Right ventricle myocardium inferior (tissue), 1 donor: ENCODE measurements around the gene LRRC40. TPM values are rescaled to one million over a fixed set of nuclear protein-coding genes. Genes with fewer than 3 reads are reported as not detected.

Experiments used
- ATAC-seq: fragments of 200-7000 bp; cut with Tn5 transposase; one replicate; pipeline ENCODE4 v1.9.1; 2020; ENCODE audit warnings: mild to moderate bottlenecking, moderate library complexity
- DNase-seq: peaks from one replicate; pipeline ENCODE4 v3.0.0; 2021; ENCODE audit errors: missing footprints
- intact Hi-C: fragments of 100-400 bp; cut with DNase I; formaldehyde crosslinking; loops from one replicate; pipeline ENCODE4 v1.11.0; 2022
- total RNA-seq: library from RNA; stranded (reverse); fragmentation: NEBNext Ultra II Directional; extraction: Animal tissue kit (Norgen Biotek cat#: 25700); gene quantifications from one replicate; pipeline ENCODE4 v1.2.1, GENCODE V29; 2021
- donor health status: DM: no; HTN: yes; CAD: no; lungs with severe emphysema.

Gene LRRC40
- total RNA-seq, 1 donor from 2014 or later, result 10.5 TPM

DNA sequence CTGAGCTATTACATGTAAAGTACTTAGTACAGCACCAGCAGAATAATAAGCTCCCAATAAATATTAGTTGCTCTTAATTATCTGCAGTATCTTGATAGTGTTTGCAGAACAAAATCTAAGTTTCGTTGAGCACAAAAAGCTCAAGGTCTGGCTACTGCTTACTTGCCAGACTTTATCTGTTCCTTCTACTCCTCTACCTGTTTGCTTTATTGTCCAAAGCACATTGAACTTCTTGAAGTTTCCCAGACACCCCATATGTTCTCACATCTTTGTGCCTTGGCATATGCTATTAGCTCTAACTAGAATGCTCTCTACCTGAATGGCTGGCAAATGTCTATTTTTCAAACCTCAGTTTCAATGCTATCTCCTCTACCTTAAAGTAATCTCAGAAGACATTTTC, 54.9 kb downstream of the LRRC40 start:
- intact Hi-C loops, result no loop called here

DNA sequence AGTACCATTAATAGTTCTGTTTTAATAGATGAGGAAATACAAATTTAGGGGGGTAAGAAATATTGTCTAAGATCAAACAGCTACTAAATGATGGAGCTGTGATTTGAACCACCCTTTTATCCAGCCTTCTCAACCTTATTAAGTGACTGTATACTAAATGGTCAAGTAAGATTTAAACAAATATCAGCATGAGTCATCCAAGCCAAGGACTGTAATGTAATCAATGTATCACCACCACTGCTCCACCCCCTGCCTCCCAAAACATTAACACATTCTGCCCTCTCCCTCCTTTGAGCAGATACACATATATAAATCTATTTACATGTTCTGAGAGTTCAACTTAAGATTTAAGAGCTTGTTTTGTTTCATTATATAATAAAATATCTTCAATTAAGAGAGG, 58.9 kb downstream of the LRRC40 start:
- DNase-seq, result no peak
- intact Hi-C loops, result no loop called here

More for the DNA sequence above, 54.9 kb downstream of the LRRC40 start:
- DNase-seq, result no peak
- ATAC-seq, result no peak

DNA sequence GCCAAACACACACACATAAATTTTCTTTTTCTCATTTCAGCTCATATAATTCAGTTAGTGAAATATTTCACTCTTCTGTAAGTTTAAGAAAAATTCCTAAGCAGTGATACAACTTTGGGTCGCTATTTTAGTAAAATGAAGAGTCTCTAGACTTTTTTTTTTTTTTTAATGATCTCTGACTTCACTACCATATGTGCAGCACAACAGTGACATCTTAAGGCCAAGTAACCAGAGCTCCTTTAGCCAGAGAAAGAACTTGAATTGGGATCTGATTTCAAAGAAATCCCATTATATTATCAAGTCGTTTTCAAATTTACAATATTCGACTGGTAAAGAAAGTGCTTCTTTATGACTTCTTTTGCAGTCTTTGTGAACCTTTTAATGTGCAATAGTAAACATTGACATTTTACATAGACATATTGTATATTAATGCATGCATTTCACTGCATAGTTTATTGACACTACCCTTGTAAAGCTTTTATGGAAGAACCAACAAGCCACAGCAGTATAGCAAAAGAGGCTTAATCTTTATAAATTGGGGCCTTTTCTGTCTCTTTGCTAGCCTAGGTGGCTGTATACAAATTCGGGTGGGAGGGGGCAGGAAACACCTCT, 62.2 kb downstream of the LRRC40 start:
- ATAC-seq, result no peak
- intact Hi-C loops, result no loop called here
- DNase-seq, result no peak

More for the DNA sequence above, 58.9 kb downstream of the LRRC40 start:
- ATAC-seq, result no peak

DNA sequence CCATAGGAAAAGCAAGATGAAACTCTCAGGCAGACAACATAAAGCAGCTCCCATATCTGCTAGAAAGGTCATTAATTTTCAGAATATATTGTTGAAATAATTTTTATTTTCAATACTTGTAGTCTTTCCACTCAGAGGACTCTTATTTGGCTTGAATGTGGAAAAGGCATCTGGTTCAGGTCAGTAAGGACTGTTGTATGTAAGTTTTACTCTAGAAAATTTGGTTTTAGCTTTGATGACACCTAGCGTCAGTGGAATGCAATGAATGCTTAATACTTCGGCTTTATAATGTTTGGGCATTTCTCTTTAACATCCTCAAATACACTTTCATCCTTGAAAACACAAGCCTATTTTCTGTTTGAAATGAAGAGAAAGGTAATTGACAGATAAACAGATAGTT, 63.3 kb downstream of the LRRC40 start:
- no peak for DNase-seq
- ATAC-seq, result no peak
- intact Hi-C loops, result no loop called here

DNA sequence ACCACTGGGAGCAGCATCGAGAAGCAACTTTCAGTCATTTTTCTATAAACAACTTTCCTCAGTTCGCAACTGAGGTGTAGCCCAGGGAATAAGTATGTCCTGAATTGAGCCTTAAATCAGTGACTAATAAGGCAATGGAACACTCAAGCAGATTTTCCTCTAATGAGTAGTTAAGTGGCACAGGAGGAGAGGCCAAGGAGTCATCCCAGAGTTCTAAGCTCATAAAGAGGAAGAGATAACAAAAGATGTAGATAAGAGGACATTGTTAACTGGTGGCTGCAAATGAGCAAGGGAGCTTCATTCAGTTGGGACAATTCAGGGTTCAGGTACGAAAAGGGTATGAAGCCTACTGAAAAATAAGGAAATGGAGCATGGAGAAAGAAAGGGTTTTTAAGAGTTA, 64.5 kb downstream of the LRRC40 start:
- intact Hi-C loops, result no loop called here
- ATAC-seq (no peak), DNase-seq (no peak)

DNA sequence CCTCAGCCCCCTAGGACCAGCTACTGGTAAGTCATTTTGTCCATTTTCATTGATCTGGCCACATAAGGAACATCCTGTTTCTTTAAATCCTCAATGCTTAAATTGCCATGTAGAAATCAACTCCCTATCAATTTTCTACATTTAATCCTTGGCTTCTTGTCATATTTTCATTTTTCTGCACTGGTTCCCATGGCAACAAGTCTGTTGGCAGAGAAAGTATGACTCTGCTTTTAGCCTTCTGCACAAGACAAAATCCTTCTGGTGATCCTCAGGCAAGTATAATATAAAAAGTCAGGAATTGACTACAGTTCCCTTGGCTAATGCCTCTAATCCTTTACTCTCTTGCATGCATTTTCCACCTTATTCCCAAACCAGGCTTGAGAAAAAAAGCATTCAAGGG, 65.0 kb downstream of the LRRC40 start:
- intact Hi-C loops, result no loop called here
- DNase-seq, result no peak
- ATAC-seq, result no peak

DNA sequence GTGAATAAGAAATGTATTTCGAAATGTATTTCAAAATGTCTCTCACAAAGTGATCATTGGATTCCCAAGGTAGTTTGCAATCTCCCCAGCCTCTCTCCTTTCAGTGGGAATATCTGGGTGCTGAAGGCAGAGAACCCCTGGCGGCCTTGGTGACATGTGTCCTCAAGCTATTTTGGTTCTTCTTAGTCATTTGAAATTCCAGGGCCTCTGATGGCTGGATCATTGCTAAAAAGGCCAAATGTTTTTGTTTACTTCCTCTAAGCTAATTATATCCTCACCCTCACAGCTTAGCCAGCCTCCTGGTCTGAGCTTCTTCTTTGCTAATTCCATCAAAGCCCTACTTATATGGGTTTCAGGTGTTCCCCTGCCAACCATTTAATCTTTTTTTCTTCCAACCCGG, 71.2 kb downstream of the LRRC40 start:
- DNase-seq (no peak), ATAC-seq (no peak)
- intact Hi-C loops, result loop anchor here (5.0 kb wide), 1 partner anchor 378 kb away; no protein-coding TSS in a partner anchor

DNA sequence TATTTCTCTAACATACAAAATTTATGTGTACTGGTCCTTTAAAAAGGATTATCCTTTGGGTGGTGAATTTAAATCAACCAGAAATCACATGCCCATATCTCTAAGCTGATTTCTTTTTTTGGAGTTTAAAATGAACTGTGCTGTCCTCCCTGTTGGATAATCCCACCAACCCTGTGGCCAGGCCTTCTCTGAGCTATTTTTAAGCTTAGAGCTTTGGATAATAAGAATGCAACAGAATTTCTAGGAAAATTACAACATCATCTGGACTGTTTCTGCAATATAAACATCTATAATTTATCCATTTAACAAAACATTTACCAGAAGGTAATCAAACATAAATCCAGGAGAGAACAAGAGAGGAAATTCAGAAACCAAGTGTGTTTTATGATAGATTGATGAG, 88.3 kb downstream of the LRRC40 start:
- DNase-seq, result no peak
- intact Hi-C loops, result no loop called here
- ATAC-seq, result no peak

DNA sequence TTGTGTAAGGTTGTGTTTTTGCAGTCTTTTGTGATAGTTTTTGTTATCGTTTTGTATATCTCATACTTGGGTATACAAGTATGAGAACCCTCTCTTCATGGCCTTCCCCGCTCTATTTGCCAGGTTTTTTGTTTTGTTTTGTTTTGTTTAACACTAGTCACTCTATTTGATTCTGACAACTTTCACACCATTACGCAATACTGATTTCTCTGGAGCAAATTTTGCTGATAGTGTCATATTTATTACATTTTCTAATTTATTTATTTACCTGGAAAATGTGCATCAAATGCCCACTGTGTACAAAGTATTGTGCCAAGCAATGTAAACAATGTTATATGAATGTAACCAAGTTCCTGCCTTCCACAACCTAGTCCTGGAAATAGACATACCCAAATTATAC, 90.1 kb downstream of the LRRC40 start:
- ATAC-seq (no peak), DNase-seq (no peak)
- intact Hi-C loops, result no loop called here

DNA sequence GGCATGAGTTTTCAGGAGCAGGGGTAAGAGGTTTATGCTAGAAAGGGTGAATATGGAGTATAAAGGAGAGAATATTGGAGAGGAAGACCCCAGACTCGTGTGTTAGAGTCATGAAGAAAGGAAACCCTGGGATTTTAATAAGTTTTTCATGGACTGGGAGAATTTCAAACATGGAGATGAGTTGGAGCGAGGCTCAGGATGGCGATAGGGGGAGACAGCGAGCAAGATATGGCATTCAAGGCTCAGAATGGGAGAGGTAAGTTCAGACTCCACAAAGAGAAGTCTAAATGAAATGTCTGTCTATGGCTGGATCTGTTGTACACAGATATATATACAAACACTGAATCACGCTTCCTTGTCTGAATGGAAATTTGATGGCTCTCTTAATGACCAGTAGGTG, 92.5 kb downstream of the LRRC40 start:
- DNase-seq (no peak), ATAC-seq (no peak)
- intact Hi-C loops, result no loop called here

DNA sequence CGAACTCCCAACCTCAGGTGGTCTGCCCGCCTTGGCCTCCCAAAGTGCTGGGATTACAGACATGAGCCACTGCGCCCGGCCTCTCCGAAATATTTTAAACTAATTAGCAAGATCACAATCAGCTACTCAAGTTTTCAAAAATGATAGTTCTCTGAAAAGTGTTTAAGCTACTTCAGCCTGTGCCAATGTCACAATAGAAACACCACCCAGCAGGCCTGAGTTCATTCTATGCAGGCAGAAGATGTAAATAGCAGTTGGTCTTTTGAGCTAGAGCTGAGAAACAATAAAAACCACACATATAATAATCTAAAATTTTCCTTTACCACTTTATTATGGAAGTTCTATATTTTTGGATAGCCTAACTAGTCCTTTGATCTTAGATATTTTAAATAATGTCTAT, 96.1 kb downstream of the LRRC40 start:
- ATAC-seq (no peak), DNase-seq (no peak)
- intact Hi-C loops, result no loop called here

DNA sequence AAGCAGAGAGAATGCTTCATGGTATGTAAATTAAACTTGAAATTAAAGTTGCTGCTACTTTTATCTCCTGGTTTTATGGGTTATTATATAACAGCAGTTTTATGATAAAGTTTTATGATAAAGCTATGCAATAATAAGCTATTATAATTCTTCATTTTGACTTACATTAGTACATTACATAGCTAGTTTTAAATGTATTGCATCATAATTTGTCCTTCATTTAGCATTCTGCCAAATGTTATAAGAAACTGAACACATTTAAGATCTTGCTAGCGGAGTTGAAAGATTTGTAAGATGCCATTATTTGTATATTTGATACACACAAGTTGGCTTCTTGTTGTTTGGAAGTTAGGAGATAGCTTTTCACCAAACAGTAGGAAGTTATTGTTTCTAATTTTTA, 101.6 kb downstream of the LRRC40 start:
- intact Hi-C loops, result no loop called here
- no peak for ATAC-seq
- no peak for DNase-seq

DNA sequence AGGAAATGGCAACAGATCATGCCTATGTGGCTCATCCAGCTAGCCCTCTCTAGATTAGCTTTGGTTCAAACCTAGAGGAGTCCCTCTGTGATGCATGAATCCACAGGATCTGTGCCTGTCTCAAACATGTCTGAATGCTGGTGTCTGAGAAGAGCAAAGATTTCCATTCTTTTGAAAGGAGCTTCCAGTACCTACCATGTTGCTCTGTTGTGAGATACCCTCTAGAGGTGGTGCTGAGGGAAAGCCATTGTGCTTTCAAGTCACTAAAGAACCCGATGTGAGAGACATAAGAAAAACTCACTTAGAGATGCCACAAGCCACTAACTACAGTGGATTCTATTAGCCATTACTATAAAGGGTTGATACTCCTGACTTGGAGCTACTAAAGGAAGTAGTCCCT, 103.6 kb downstream of the LRRC40 start:
- no peak for DNase-seq
- no peak for ATAC-seq
- intact Hi-C loops, result no loop called here

DNA sequence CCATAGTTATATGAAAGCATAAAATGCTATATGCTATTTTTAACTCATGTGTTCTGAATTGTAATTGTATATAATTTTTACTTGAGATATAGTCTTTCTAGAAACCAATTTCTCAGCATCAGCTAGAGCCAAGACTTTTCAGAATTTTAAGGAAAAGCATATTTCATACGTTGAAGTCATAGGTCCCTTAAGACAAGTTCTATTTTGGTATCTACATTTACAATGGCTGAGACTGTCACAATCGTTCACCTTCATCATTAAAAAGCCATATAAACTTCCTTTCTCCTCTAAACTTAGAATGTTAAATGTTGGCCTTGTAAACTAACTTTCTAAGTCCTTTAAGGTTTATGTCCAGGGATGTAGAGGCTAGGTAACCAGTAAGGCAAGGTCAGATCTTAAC, 104.1 kb downstream of the LRRC40 start:
- ATAC-seq (no peak), DNase-seq (no peak)
- intact Hi-C loops, result no loop called here

Other genes with a start within 250 kb of the LRRC40 start
- gene SRSF11, start 15.8 kb upstream of the LRRC40 start, total RNA-seq, result 49.4 TPM
- 9.4 TPM for gene ANKRD13C, start 149.1 kb upstream of the LRRC40 start, total RNA-seq
- 0.60 TPM for gene CTH, start 205.7 kb upstream of the LRRC40 start, total RNA-seq